NCI-H187 (cell line): Measurements from ENCODE around the gene RNF34.

Source experiments
- DNase-seq, 2 experiments: peaks; one replicate each; lab custom pipeline; 2025; lab: John Stamatoyannopoulos, UW

RNF34 gene

DNA sequence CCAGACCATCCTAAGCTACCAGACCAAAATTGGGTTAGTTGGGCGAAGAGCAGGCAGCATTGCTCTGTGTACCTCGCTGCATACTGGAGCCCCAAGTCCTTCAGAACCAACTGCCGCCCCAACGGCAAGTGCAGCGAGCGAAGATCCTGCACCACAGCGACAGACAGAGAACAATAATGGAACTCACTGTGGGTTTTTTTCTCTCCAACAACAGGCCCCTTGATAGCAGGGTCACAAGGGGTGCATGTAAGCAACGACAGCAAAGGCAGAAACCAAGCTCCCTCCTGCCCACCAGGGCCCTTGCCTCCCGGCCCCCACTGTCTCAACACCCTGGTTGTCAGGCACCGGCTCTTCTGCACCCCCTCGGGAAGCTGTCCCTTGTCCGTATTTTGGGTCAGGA, 39.0 kb downstream of the RNF34 start:
- no peak for DNase-seq

DNA sequence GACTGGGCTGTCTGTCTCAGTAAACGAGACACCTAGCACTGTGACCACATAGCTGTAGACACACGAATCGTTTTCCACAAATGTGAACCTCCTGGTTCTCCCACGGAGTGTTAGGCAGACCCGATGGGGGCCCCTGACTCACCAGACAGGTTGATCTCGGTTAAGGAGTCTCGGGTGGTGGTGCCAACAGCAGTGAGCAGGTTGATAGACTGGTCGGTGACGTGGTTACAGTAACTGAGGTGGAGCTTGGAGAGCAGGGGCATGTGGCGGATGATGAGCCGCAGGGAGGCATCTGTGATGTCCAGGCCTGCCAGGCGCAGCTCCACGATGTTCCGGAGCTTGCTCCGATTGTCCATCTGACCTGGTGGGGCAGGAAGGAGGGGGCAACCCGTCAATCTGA, 39.8 kb downstream of the RNF34 start:
- no peak for DNase-seq

DNA sequence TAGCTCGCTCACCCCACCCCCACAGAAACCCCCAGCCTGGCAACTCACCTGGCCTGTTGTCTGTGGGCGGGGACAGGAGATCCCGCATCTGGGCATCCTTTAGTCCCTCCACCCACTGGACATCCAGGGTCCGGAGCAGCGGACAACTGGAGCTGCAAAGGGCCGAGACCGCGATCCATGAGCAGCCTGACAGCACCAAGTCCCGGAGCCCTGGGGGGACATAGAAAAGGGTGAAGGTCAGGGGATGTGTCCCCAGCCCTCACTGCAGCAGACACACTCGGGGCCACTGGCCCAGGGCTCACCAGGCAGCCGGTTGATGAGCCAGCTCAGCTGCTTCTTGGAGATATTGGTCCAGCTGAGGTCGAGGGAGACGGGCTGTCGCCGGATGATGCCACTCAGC, 40.9 kb downstream of the RNF34 start:
- DNase-seq: no peak

DNA sequence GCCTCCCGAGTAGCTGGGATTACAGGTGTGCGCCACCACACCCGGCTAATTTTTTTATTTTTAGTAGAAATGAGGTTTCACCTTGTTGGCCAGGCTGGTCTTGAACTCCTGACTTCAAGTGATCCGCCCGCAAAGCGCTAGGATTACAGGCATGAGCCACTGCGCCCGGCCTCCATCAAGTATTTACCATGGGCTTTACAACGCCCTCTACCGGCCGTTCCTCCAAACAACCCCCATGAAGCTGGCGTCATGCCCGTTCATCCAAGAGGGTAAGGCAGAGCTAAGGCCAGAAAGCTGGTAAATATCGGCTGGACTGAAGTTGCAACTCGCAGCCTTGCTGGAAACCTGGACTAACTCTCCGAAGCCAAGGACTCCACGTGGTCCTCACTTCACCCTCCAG, 41.6 kb downstream of the RNF34 start:
- no peak for DNase-seq

DNA sequence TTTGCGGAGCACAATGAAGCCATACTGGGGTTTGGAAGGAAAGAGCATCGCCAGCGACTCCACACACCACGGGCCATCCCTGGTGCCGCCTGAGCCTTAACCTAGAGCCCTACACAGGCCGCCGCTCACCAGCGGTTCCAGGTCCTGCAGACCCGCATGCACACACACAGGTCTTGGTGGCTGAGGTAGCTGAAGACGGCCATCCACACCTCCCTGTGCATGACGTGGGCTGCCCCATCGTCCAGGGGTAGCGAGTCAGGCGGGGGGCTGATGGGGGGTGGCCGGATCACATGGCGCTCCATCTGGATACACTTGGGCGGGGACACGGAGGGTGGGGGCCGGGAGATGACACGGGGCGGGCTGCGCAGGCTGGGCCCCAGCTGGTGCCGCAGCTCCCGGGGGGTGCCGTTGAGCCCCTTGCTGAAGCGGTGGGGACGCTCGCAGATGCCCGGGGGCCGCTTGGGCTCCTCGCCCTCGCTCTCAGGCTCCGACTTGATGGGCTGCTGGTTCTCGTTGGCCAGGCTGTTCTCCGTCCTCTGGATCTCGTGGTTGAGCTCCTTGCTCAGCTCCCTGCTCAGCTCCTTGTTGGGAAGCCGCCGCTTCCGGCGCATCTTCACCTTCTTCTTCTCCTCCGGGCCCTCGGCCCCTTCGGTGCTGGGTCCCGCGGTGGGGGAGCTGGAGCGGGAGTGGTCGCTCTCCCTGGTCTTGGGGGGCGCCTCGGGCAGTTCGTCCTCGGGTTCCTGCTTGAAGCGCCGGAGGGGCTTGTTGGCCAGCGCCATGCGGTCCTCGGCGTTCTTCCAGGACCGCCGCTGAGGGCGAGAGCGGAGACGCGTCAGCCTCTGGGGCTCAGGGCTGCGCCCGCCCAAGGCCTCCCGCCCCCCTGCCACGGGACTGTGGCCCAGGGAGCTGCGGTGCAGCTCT, 42.4 kb downstream of the RNF34 start:
- DNase-seq: no peak

DNA sequence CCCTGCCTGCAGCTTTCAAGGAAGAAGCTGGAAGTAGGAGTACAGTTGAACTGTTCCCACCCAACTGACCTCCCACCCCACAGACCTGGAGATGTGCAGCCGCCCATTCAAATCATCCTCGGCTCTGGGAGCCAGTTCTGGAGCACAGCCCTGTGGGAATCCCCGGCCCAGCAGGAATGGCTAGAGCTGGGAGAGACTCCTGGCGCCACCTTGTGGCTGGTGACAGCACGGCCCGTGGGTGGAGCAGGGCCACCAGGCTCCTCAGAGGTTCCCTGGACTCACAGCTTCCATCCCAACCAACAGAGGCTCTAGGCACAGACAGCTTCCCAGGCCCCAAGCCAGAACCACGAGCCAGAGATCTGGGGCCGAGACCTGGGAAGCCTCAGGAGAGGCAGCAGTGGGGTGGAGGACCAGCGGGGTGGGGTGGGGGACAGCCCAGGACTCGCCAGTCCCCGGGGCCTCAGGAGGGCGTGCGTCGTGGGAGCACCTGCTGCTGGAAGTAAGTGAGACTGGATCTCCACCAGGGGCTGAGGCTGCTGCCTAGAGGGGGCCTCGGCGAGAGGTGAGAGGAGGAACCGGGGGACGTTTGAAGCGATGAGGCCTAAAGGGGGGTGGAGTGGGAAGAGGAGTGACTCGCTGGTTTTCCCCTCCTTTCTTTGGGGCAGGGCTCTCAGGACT, 43.4 kb downstream of the RNF34 start:
- peak; percentile 28 to 46 for DNase-seq

DNA sequence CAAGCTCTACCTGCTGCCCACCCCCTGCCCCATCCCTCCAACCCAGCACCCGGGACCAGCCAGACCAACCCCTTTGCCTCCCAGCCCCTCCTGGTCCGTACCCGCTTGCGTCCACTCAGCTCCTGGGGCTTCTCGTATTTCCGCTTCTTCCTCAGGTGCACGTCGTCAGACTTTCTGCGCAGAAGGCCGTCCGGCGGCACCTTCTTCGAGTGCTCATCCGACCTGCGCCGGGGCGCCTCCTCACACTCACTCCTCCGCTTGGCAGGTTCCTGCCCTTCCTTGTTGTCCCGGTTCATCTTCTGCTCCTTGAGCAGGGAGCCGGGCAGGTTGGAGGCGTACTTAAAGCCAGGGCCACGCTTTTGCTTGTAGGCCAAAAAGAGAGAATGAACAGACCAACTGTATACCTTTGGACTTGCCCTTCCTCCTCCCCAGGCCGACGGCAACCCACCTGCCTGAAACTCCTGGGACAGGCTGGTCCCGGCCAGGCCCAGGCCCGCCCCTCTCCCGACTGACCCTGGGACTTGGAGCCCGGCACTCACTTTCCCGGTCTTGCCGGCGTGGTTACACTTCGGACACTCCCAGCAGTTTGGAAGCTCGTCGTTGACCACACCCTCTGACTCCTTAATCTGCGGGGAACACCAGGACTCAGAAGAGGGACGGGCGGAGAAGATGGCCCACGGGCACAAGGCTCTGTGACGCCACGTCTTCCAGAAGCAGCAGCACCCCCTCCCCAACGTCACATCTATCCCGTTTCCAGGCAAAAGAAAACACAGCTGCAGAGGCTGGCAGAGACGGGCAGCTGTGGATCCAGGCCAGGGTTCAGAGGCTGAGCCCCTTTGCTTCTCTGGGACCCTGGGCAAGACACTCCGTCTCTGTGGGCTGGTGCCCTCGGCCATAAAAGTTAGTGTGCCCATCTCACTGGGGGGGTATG, 44.3 kb downstream of the RNF34 start:
- DNase-seq: no peak

DNA sequence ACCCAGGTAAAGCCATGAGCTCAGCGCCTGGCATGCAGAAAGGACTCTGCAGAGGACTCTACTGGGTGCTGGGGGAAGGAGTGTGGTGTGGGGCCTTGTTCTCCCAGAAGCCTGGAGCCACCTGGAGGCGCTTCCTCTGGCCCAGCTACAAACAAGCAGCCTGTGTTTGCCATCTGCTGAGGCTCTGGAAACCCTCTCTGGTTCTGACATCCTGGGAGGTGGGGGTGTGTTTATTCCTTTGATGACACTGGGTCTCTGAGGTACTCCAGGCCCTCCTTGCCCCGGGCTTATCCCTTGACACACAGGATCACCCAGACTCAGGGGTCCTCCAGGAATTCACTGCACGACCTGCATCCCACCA, 44.9 kb downstream of the RNF34 start:
- DNase-seq: no peak

DNA sequence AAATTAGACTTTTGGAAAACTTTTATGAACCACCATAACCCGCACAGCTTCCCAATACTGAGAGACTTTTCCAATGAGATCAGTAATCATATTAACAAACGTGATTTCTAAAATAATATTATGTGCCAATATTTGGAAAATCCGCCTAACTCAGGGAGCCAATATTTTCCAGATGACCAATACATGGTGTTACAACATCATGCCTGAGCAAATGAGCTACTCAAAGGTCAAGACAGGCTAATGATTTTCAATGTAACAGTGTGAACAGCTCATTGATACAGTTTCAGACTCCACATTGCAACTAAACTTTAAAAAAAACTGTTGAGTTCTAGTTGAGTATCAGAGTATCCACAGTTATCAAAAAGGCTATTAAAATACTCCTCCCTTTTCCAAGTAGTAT, 46.8 kb downstream of the RNF34 start:
- no peak for DNase-seq

DNA sequence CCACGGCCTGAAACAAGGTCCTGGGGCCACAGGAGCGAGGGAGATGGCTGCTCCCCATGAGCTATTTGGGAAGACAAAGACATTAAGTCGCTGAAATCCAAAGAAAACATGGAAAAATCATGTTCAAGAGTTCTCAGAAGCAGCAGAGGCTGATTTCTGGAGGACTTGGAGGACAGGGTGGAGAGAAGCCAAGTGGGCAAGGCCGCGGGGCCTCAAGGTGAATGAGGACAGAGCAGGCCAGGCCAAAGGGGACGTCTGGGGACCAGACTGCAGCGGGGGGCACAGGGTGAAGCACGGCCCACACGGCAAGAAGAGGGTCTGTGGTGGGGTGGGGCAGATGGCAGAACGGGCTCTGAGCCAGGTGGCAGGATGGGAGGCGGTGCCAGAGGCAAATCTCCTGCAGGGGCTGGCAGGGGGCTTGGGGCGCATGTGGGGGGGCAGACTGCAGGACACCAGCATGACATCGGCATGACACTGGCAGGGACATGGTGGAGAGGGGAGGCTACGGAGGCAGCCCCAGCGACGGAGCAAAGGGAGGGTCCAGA, 48.9 kb downstream of the RNF34 start:
- DNase-seq: no peak

DNA sequence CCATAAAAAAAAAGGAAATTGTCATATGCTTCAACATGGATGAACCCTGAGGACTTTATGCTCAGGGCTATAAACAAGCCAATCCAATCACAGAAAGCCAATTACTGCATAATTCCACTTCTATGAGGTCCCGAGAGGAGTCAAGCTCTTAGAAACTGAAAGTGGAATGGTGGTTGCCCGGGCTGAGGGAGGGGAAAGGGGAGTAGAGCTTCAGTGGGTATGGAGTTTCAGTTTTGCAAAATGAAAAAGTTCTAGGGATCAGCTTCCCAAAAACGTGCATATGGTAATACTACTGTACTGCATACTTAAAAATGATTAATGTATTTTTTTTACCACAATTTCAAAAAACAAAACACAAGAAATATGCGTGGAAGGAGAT, 52.0 kb downstream of the RNF34 start:
- DNase-seq: no peak

DNA sequence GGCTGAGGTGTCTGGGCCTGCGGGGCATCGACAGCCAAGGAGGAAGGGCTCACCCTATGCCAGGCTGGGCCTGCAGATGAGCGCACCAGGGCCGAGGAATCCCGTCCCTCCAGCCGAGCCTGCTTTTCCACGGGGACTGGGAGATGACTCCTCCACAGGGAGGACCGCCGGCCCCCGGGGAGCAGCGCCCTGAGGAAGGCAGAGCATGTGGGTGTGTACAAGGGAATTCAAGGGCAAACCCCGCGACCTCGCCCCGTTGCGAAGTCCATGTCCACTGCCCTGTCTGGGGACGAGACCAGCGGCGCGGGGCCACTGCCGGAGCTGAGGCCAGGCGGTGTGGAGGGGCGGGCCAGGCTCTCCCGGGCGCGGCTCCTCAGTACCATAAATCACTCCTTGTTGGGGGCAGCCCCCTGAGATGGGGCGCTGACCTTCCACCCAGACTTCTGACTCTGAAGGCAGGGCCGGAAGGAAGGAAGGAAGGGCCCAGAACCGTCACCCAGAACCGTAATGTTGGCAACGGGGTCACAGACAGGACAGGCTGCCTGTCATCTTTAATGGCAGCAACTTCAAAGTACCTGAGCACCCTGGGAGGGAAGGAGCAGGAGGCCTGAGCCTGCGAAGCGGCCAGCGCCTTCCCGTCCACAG, 52.5 kb downstream of the RNF34 start:
- no peak for DNase-seq

DNA sequence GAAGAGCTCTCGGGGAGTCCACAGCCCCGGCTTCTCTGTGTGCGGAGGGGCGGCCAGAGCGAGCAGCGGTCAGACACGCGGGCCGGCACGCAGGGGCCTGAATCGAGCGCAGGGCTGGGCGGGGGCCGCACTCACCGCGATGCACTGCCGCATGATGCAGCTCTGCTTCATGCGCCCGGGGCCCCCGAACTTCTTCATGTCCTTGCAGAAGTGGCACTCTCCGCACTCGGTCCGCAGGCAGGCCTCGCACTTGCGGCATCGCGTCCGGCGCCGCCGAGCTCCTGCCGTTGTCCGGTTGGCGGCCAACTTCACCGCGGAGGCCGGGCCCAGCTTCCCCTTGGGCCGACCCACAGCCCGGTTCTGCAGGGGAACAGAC, 53.1 kb downstream of the RNF34 start:
- no peak for DNase-seq

DNA sequence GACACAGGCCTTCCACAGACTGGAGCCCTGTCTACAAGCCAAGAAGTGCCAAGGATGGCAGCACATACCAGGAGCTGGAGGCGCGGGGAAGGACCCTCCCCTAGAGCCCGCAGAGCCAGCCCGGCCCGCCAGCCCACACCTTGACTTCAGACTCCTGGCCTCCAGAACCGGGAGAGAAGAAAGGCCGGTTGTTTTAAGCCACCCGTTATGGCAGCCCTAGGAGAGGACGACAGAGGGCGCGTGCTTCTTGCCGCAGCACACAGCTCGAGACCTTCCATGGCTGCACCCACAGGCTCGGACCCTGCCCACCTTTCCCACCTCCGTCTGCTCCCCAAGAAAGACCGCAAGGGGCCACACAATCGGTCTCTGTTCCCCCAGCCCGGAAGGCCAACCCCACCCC, 53.7 kb downstream of the RNF34 start:
- no peak for DNase-seq

DNA sequence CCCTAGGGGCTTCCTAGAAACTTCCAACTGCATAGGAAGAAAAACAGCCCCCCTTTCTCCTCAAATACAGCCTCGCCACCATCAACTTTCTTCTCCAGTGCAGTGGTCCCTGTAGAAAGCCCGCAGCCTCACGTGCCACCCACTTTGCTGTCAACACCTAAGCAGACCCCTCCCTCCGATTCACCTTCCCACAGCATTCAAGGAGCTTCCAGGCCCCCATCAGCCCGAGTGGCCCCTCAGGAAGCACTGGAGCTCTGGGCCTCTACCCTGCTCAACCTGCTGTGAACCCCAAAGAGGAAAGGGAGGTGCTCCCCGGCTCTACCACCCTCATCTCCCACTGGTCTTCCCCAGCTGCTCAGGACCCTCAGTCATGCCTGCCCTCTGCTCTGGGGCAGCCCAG, 55.0 kb downstream of the RNF34 start:
- no peak for DNase-seq

DNA sequence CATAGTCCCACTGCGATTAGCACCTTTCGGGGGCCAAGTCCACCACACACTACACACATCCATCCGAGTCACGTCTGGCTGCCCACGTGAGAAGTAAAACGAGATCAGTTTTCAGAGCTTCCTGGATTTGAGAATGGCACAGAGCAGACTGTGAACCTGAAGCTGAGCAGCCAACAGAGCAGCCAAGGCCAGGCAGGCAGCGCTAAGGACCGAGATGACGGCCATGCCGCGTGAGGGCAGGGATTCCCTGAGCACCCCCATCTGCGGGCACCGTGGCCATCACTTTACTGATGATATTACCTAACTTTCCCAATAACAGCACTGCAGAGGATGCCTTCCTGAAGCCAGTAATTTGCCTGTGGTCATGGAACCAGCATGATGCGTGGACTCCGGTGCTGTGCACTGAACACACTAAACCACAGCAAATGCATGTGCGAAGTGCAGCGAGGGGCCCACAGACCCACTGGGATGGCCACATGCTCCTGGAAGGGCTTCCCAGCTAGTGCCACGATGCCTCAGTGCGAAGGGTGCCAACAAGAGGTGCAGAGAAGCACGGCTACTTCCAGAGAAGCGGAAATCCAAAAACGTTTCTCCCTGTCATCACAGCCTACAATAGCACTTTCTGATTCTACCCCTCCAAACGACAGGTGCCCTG, 56.0 kb downstream of the RNF34 start:
- no peak for DNase-seq

DNA sequence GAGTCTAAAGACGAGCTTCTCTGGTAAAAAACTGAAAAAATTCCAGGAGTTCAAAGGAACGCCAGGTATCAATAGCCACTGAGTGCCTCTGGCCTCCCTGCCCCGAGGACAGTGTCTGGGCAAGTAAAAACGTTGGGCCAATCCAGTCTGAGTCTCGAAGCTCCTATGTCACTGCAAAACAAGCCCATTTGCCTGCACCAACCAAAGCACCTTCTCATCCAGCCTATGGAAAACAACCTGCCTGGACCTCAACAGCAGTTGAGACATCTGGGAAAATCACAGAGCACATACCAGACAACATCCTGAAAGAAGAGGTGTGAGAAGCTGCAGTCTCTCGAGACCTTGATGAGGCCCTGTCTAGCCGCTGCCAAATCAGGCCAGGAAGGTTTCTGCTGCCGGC, 56.6 kb downstream of the RNF34 start:
- no peak for DNase-seq

DNA sequence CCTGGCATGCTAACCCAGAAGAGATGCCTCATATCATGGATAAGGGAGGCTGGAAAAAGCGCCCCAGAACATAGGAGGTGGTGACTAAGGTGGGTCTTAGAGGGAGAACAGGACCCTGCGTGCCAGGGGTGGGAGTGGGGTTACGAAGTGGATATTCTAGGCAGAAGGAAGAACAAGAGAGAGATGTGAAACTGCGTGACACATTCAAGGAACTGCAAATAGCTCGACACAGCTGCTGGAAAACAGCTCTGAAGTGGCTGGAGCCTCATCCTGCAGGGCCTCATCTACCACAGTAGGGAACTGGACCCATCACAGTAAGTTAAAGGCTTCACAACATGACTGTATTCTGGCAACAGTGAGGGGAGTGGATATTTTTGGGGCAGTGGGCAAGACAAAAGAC, 61.1 kb downstream of the RNF34 start:
- DNase-seq: no peak

DNA sequence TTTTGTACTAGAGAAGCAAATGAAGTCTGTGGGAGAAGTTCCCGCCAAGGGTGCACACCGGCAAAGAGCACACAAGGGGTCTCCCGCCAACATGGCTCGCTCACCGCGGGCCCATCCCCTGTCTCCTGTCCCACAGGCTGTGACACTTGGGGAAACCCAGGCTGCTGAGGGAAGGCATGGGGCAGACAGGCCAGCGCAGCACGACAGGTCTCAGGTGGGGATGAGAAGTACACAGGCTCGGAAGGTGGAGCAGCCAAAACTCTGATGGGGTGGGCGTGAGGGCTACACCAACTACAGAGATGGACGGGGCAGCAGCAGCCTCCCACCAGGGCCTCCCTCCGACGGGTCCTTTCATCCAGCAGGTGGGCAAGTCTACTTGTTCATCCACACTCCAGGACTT, 64.4 kb downstream of the RNF34 start:
- DNase-seq: no peak

DNA sequence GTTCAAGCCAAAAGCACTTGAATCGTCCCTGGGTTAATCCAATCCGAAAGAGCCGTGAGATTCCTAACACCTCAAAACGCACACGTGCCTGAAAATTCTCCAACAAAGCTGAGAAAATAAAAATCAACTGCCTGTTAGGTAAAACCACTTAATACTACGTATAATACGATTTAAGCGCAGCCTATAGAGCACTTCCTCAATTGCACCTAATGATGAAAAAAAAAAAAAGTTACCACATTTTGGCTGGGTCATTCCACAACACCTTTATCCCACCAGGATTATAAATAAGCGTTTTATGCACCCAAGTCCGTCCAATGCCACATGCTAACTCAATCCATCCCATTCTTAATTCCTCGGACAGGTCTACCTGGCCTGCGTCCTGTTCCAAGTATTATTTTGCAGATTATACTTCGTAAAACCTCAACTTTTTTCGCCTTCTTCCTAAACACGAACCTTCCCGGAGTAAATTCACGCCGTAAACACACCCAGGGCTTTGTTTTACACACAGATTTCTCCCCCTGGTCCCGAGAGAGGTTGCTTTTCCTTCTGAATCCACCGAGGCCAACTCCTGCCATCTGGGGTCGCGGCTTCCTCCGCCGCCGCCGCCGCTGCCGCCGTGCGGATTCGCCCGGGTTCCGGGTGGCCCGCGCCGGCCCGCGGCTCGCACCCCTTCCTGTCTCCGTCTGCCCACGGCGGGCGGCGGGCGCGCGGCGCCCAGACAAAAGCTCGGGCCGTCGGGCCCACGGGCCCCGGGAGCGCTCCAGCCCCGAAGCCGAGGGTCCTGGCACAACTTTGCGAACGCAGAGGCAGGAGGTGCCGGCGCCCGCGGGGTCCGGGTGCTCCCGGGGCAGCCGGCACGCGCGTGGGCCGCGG, 66.2 kb downstream of the RNF34 start:
- no peak for DNase-seq
